ENCODE measurements around the gene PCDHB1. TPM values are rescaled to one million over a fixed set of nuclear protein-coding genes. Genes with fewer than 3 reads are reported as not detected.

PCDHB1 gene
- 0.09 TPM for total RNA-seq

- no peak for DNase-seq (ENCODE audit: low spot score)
Measured at GRCh38 chr5:141050622-141051520, at the start of gene PCDHB1. TSS of gene PCDHB1 (plus strand) at chr5:141051374. CDS start at chr5:141051471, 97 bp downstream.

DNA sequence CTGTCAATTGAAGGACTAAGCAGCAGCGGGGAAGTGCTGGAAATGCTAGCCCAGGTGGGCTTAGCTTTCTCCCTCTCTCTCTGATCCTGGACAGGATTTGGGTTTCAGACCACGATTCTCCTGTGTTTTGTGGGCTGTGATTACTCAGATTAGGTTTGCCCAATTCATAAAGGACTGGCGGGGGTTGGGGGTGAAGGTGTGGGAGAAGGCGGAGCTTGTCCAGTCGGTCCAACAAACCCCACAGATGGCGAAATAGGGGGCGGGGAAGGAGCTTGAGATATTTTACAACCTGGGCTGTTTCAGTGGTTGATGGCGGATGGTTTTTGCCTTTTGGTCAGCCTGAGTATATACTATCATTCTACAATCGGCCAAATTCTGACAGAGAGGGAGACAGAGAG lies 49.7 kb upstream of the PCDHB1 start:
- peak; percentile 12 for DNase-seq (ENCODE audit: low spot score)

- peak; percentile 16 for DNase-seq (ENCODE audit: low spot score)
Measured at GRCh38 chr5:141001844-141002604, 49.1 kb upstream of the PCDHB1 start.

GRCh38 chr5:141002605-141002965 lies 48.6 kb upstream of the PCDHB1 start:
- DNase-seq (ENCODE audit: low spot score): no peak

DNA sequence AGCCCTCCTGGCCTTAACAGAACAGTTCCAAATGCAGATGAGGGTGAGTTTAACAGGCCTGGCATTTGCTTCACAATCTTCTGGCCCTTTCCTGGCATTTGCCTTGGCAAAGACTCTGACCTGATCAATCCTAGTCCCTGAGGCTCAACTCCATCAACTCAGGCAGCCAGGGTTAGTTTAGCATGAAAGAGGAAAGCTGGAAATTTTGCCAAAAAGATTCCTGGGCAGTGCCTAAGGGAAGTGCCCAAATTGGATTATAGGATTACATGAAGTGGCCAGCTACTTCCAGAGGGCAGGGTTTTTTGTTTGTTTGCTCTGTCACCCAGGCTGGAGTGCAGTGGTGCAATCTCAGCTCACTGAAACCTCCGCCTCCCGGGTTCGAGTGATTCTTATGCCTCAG lies 48.1 kb upstream of the PCDHB1 start:
- DNase-seq (ENCODE audit: low spot score): no peak

DNA sequence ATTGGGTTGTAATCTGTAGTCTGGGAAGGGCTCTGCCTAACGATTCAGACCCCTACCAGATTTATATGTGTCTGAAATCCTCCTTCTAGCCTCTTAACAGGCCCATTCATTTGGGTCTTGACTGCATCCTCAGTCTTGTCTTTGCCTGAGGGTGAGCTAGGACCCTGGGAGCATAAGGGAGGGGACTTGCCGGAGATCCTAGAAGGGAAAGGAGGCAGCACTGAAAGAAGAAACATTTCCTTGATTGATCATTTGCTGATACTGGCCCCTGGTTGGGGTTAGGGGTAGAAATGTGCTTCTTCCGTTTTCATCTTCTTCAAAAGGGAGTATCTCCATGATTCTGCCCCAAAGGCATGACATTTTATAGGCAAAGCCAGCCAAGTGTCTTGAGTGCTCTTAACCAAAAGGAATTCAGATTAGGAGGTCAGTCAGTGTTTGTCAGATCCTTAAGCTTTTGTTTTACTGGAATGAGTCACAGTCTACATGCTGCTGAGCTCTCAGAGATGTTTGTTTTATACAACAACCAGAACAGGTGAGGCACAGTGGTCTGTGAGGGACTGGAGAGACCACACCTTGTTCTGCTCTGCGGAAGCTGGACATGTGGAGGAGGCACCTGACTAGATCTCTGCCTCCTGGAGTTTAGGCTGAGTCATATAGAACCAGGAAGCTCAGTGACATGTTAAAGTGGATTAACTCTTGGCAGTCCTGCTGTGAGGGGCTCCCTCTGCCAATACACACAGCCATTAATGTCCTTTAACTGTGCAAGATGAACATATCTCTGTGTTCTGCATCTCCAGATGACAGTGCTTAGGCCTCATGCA lies 47.2 kb upstream of the PCDHB1 start:
- peak; percentile 89 for DNase-seq (ENCODE audit: low spot score)

DNA sequence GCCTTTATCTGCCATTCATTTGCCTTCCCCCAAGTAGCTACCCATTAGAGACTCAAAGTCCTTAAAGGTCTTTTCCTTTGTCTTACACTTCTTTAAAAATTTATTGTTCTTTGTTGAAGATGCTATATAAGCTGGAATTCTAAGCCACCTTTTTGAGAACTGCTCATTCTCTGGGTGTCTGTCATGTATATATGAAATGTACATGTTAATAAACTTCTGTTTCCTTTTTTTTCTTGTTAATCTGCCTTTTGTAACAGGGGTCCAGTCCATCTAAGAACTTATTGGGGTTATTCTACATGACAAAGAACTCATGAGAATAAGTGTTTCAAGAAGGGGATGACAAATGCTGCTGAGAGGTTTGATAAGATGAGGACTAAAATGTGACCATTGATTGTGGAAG lies 43.4 kb upstream of the PCDHB1 start:
- no peak for DNase-seq (ENCODE audit: low spot score)

GRCh38 chr5:141010047-141010793 lies 41.0 kb upstream of the PCDHB1 start:
- DNase-seq (ENCODE audit: low spot score): no peak

- DNase-seq (ENCODE audit: low spot score): no peak
Measured at GRCh38 chr5:141017943-141018342, 33.2 kb upstream of the PCDHB1 start.

GRCh38 chr5:141022384-141022783 lies 28.8 kb upstream of the PCDHB1 start:
- DNase-seq (ENCODE audit: low spot score): no peak

DNA sequence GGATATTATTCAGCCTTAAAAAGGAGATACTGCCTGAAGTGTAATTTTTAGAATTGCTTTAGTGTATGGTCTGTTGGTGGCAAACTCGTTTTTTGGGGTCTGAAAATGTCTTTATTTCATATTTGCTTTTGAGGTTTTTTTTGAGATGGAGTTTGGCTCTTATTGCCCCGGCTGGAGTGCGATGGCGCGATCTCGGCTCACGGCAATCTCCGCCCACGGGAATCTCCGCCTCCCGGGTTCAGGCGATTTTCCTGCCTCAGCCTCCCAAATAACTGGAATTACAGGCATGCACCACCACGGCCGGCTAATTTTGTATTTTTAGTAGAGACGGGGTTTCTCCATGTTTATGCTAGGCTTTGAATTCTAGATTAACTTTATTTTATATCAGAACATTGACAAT lies 20.2 kb upstream of the PCDHB1 start:
- no peak for DNase-seq (ENCODE audit: low spot score)

DNA sequence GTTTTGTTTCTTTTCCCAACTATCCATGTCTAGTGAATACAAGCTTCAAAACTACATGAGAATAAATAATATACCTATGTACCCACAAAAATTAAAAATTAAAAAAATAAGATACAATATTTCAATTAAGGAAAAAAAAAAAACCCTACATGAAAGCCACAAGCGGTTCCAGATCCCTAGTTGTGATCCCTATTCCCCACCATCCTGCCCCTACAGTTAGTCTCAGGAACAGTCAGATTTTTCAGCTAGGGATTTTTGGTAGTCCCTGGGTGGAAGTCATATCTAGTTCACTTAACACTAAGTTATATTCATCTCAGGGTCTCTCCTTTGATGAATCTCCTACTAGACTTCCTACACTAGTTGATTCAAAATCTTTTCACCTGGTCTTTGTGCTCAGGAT lies 18.5 kb upstream of the PCDHB1 start:
- DNase-seq (ENCODE audit: low spot score): no peak

DNA sequence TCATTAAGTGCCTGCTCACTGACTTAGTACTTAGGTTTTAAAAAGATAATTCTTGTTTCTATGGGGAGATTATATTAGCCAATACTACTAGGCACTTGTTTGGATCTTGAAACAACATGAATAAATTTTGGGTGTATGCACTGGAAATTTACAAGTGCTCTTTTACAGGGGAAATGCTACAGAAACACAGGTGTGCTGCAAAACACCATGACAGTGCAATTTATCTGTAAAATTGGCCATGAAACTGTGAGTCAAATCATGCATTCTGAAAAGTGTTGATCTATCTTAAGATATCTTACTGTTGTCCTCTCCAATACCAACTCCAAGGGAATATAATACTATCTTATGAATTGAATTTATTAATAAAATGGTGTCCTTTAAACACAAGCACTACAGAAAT lies 12.1 kb upstream of the PCDHB1 start:
- no peak for DNase-seq (ENCODE audit: low spot score)

DNA sequence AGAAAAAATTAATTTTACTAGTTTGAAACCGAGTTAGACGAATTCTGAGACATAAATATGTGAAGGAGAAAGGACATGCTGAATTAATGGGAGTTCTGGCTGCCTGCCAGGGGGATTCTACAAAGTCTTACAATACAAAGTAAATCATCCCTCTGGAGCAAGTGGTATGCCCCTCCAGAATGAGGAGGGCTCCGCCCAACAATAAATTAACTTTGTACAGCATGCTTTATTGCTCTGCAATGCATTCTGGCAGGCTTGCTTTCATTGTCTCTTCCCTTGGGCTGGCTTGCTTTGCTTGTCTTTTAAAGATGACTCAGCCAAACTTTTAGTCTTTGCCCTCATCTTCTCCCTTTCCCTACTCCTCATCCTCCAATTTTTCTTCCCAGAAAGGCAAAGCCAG lies 11.7 kb upstream of the PCDHB1 start:
- DNase-seq (ENCODE audit: low spot score): no peak

GRCh38 chr5:141040093-141040770 lies 10.9 kb upstream of the PCDHB1 start:
- DNase-seq (ENCODE audit: low spot score): peak; percentile 68

DNA sequence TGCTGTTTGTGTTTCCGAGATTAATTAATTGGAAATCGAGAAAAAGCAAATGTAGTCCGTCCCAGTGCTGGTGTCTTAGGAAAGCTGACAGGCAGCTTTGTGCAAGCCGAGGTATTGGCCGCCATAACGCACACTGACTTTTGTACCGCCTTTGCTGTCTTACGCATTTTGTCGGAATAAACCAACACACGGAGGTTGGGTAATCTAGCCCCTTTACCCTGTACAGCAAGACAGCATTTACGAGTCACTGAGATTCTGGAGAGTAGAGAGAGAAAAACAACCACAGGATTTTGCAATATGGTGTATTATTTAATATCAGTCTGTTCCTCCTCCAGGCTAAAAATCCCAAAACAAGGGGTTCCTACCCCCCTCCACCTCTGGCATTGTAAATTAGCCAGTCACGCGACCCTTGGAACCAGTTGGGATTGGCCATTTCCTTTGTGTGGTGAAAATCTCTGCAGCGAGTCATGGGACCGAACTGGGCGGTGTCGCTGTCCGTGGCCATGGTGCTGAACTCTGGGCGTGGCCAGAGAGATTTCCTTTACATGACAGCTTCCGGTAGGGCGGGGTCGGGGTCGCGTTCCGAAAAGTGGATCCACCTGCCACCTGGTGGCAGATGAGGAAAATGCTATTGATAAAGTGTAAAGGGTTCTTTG lies 10.3 kb upstream of the PCDHB1 start:
- peak; percentile 98 for DNase-seq (ENCODE audit: low spot score)

DNA sequence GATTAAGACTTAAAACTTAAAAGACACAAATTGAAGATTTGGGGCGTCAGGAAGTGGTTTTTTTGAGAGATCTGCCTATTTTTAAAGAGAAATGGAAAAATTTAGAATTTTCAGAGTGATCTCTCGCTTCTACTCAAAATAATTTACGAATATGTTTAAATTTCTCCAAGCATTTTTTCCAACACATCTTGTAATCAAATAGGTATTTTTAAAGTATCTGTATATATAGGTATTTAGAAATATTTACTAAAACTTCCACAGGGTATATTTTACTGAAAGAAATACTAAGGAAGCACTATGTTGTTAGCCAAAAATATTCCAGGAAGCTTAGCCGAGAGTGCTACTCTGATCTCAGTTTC lies 9.8 kb upstream of the PCDHB1 start:
- no peak for DNase-seq (ENCODE audit: low spot score)

GRCh38 chr5:141042555-141042954 lies 8.6 kb upstream of the PCDHB1 start:
- DNase-seq (ENCODE audit: low spot score): no peak

- DNase-seq (ENCODE audit: low spot score): no peak
Measured at GRCh38 chr5:141051521-141051866, 320 bp downstream of the PCDHB1 start.

- DNase-seq (ENCODE audit: low spot score): no peak
Measured at GRCh38 chr5:141077826-141078225, 26.7 kb downstream of the PCDHB1 start.

DNA sequence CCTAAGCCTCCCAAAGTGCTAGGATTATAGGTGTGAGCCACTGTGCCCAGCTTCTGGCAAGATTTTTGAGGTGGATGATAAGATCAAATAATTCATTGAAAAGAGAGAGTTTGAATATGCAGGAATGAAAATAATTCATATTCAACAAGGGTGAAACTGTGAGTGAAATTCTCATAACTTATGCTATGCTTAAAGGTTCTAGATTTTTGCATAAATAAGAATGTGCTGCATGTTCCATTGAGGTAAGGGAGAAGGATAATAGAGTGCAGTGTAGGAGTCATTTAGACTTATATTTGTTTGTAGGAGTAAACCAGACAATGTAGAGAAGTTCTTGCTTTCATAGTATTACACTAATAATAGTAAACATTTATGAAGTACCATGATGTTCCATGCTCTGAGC lies 31.1 kb downstream of the PCDHB1 start:
- DNase-seq (ENCODE audit: low spot score): no peak
